Keratinocyte (primary cell): ENCODE data around the gene ABCG4.

Experiments used
- EZH2 ChIP-seq: IDR thresholded peaks from one replicate; pipeline ENCODE4 v1.6.1; 2012; ENCODE audit warnings: inconsistent platforms, mild to moderate bottlenecking, low read length, moderate library complexity
- TF ChIP-seq, protein P1 (sequence below), 3 experiments: IDR thresholded peaks in 1 of 3; conservative IDR thresholded peaks in 1 of 3; optimal IDR thresholded peaks in 1 of 3; 2 replicates in 2 of 3; 3 replicates in 1 of 3; pipeline versions ENCODE3 to v1.5.1; 2011; ENCODE audit warnings: low read length in 3 of 3, mild to moderate bottlenecking in 3 of 3, moderate library complexity in 2 of 3, control low read depth in 1 of 3, inconsistent platforms in 1 of 3; ENCODE audit not compliant: insufficient read depth in 2 of 3; ENCODE audit errors: extremely low read depth in 1 of 3

DNA sequence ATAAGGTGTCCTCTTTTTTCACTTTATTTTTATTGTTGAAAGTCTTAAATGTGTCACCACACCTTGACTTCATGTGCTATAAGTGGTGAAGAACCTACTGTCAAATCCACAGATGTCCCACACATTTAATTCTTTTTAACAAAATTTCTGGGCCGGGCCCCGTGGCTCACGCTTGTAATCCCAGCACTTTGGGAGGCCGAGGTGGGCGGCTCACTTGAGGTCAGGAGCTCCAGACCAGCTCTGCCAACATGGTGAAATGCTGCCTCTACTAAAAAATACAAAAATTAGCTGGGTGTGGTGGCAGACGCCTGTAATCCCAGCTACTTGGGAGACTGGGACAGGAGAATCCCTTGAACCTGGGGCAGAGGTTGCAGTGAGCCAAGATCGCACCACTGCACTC is 60.3 kb downstream of the ABCG4 start:
- TF ChIP-seq, protein P1, sequence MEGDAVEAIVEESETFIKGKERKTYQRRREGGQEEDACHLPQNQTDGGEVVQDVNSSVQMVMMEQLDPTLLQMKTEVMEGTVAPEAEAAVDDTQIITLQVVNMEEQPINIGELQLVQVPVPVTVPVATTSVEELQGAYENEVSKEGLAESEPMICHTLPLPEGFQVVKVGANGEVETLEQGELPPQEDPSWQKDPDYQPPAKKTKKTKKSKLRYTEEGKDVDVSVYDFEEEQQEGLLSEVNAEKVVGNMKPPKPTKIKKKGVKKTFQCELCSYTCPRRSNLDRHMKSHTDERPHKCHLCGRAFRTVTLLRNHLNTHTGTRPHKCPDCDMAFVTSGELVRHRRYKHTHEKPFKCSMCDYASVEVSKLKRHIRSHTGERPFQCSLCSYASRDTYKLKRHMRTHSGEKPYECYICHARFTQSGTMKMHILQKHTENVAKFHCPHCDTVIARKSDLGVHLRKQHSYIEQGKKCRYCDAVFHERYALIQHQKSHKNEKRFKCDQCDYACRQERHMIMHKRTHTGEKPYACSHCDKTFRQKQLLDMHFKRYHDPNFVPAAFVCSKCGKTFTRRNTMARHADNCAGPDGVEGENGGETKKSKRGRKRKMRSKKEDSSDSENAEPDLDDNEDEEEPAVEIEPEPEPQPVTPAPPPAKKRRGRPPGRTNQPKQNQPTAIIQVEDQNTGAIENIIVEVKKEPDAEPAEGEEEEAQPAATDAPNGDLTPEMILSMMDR (optimal IDR thresholded peaks at IDR 0.05 in 1 of 3, IDR thresholded peaks at IDR 0.05 in 1 of 3, conservative IDR thresholded peaks at IDR 0.05 in 1 of 3; ENCODE audit: extremely low read depth in 1 of 3, insufficient read depth in 2 of 3, low read length in 3 of 3) = no peak
- no peak for TF ChIP-seq EZH2
